Cardiac fibroblast (primary cell): ENCODE data around the gene SCARB2.

Experiments
- DNase-seq, 2 donors: peaks; one replicate each; pipeline versions ENCODE4 v3.0.0 to v3.0.0-alpha.2; 2010; ENCODE audit warnings: low read depth in 2 of 2
- H3K4me3 ChIP-seq, 2 donors: replicated peaks in 1 of 2; 1 replicate in 1 of 2; 2 replicates in 1 of 2; pipeline ENCODE4 v1.5.1; 2011; ENCODE audit warnings: low read depth in 2 of 2, low read length in 2 of 2, mild to moderate bottlenecking in 2 of 2, moderate library complexity in 1 of 2
- TF ChIP-seq, protein P1 (sequence below): IDR thresholded peaks from one replicate; pipeline ENCODE4 v1.5.1; 2011; ENCODE audit warnings: low read depth, mild to moderate bottlenecking, low read length, inconsistent platforms

The SCARB2 gene

DNA sequence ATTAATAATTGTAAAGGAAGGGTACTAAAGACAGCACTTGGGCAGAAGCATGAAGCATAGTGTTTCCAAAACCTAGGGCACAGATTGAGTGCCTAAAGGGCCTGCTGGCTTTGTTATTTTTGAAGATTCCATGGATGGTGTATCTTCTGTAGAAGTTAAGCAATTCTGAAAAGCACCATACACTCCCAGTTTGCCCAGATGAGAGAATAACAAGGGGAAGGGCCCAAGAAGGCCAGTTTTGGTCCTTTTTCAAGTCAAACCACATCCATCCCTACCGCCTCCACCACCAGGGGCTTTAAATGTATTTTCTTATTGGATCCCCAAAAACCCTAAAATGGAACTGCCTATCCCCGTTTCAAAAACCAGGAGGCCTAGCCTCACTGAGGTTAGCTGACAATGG lies 17.2 kb downstream of the SCARB2 start:
- H3K4me3 ChIP-seq, result no peak overlapping the region
- TF ChIP-seq, protein P1, sequence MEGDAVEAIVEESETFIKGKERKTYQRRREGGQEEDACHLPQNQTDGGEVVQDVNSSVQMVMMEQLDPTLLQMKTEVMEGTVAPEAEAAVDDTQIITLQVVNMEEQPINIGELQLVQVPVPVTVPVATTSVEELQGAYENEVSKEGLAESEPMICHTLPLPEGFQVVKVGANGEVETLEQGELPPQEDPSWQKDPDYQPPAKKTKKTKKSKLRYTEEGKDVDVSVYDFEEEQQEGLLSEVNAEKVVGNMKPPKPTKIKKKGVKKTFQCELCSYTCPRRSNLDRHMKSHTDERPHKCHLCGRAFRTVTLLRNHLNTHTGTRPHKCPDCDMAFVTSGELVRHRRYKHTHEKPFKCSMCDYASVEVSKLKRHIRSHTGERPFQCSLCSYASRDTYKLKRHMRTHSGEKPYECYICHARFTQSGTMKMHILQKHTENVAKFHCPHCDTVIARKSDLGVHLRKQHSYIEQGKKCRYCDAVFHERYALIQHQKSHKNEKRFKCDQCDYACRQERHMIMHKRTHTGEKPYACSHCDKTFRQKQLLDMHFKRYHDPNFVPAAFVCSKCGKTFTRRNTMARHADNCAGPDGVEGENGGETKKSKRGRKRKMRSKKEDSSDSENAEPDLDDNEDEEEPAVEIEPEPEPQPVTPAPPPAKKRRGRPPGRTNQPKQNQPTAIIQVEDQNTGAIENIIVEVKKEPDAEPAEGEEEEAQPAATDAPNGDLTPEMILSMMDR, result no peak
- DNase-seq, result no peak

DNA sequence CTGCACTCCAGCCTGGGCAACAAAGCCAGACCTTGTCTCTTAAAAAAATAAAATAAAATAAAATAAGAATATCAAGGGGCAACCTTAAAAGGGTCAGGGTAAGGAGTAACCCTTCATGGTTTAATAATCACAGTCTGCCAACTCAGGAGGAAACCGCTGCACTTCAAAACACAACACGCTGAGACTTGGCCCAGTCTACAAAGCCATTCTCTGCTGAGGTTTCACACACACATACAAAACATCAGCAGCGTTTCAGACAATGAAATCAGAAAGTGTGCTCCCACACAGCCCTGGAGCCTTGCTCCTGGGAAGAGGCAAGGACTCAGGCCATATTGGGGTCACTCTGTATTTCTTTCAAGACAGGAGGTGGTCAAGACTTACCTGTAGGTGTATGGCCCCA lies 18.3 kb downstream of the SCARB2 start:
- TF ChIP-seq, protein P1, result no peak
- DNase-seq, result peak in 1 of 2 donors; percentile 40

DNA sequence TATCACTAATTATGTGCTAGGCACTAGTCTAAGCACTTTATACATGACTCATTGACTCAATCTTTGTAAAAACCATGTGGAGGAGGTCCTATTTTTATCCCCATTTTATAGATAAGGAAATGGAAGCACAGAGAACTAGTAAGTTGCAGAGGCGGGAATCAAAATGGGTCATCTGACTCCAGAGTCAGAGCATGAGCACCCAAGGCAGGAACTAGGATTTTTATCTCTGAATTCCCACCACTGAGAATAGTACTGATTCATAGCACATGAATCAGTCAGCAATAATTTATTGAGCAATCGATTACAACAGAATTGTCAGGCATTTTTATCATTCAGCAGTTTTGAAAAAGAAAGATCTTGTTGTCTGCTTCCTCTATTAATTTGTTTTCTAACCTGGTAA lies 19.3 kb downstream of the SCARB2 start:
- TF ChIP-seq, protein P1, result no peak
- no peak overlapping the region for H3K4me3 ChIP-seq
- peak; percentile 95 to 97 for DNase-seq

More for the DNA sequence above, 18.3 kb downstream of the SCARB2 start:
- no peak overlapping the region for H3K4me3 ChIP-seq

DNA sequence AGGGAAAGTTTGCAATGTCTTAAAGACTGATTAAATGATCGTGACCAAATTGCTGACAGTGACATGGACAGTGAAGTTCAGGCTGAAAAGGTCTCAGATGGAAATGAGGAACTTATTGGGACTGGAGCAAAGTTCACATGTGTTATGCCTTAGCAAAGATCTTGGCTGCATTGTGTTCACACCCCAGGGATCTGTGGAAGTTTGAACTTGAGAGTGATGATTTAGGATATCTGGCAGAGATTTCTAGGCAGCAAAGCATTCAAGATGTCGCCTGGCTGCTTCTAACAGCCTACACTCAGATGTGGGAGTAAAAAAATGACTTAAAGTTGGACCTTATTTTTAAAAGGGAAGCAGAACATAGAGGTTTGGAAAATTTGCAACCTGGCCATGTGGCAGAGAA lies 21.4 kb downstream of the SCARB2 start:
- no peak for DNase-seq
- no peak overlapping the region for H3K4me3 ChIP-seq
- TF ChIP-seq, protein P1, result no peak

DNA sequence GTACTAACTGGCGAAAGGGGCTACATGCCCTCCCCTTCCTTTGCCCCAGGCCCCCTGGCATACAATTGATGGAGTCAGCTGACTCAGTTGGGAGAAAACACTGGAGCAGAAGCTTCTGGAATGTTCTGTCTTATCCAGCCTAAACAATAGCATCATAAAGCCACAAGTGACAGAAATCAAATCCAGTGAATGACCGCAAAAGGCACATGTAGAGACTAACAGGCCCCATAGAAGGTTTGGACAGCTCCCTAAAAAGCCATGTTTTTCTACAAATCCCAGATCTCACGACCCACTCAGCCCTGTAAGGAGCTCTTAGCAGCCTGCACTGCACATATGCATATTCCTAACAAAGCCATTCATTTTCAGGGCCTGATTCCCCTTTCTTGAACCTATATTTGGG lies 25.1 kb downstream of the SCARB2 start:
- no peak for DNase-seq
- no peak overlapping the region for H3K4me3 ChIP-seq
- TF ChIP-seq, protein P1, result no peak

DNA sequence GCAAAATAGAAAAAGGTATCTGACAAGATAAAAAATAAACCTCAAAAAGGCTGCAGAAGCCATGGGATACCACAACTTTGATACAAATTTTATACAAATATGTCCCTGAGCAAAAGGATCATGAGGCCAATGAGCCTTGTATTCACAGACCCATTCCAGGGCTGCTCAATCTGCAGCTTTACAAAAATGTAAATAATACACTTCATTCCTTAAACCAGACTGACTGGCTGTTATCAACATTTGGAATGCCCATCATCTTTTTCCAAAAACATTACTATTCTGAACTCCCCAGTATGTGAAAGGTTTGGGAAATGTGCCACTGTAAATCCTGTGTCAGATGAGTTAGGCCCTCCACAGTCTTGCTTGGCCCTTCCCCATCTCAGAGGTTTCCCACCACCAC lies 25.5 kb downstream of the SCARB2 start:
- no peak for DNase-seq
- TF ChIP-seq, protein P1, result no peak

DNA sequence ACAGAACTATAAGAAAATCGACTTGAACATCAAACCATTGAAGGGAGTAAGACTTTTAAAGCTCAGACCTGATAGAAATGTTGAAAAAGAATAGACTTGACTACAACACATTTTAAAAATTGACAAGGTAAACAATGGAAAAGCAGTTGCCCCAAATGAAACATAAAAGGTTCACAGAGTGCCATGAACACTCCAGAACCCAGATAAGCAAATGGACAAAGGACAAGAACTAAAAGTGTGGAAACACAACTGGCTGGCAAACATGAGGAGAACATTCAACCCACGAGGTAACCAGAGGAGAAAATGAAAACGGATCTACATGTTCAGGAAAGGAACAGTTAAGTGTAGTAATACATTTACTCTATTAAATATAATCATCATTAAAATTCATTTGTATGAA lies 26.5 kb downstream of the SCARB2 start:
- DNase-seq, result no peak
- TF ChIP-seq, protein P1, result no peak
- no peak overlapping the region for H3K4me3 ChIP-seq

More for the DNA sequence above, 25.5 kb downstream of the SCARB2 start:
- H3K4me3 ChIP-seq, result no peak overlapping the region
